ENCODE results near the gene GMDS.

GRCh38 chr6:2263896-2264295 lies 18.5 kb upstream of the GMDS start:
- no peak for TF ChIP-seq CTCF (conservative IDR thresholded peaks at IDR 0.05 in 1 of 2, IDR thresholded peaks at IDR 0.05 in 1 of 2; ENCODE audit: low read depth in 1 of 2, low read length in 2 of 2)
- TF ChIP-seq EZH2 (IDR thresholded peaks at IDR 0.05; ENCODE audit: low read length, missing control alignments), result no peak

All from fibroblast of lung (primary cell).